Activated CD4-positive, alpha-beta memory T cell treated with anti-CD3 and anti-CD28 coated beads, Interleukin-2, amount 10 ng/mL, durations not matched to agents 7 days and 5 days (primary cell): Measurements from ENCODE around the gene SIRT2. TPM values are rescaled to one million over a fixed set of nuclear protein-coding genes. Genes with fewer than 3 reads are reported as not detected.

ENCODE experiments used
- total RNA-seq, 2 experiments: library from RNA; stranded (reverse); gene quantifications; one replicate each; pipeline ENCODE4 v1.2.3, GENCODE V29; 2021

Gene SIRT2
- total RNA-seq, 2 experiments from 2014 or later: 51.4 to 53.2 TPM

Other genes starting within 250 kb of the SIRT2 start
- 10 to 100 TPM; 22.9 to 24.9 TPM for gene CAPN12, start 155.1 kb downstream of the SIRT2 start, total RNA-seq
- gene LGALS7, start 126.1 kb downstream of the SIRT2 start, total RNA-seq: not detected
- gene LGALS7B, start 110.4 kb downstream of the SIRT2 start, total RNA-seq: not detected
- gene LGALS4, start 86.7 kb downstream of the SIRT2 start, total RNA-seq: under 1 TPM; 0.81 to 0.93 TPM
- 100 to 1,000 TPM; 188 to 195 TPM for gene ECH1, start 67.8 kb downstream of the SIRT2 start, total RNA-seq
- 100 to 1,000 TPM; 457 to 464 TPM for gene HNRNPL, start 49.6 kb downstream of the SIRT2 start, total RNA-seq
- gene RINL, start 21.3 kb downstream of the SIRT2 start, total RNA-seq: 10 to 100 TPM; 79.9 to 82.2 TPM
- gene NFKBIB, start 351 bp upstream of the SIRT2 start, total RNA-seq: 10 to 100 TPM; 40.2 to 40.8 TPM
- under 1 TPM; 0.80 to 0.83 TPM for gene CCER2, start 12.6 kb upstream of the SIRT2 start, total RNA-seq
- gene SARS2, start 31.1 kb upstream of the SIRT2 start, total RNA-seq: 10 to 100 TPM; 28.4 to 32.7 TPM
- gene MRPS12, start 31.3 kb upstream of the SIRT2 start, total RNA-seq: 10 to 100 TPM; 44.6 to 48.5 TPM
- gene FBXO17, start 76.1 kb upstream of the SIRT2 start, total RNA-seq: under 1 TPM in 1 of 2 experiments, not detected in 1; 0.20 TPM
- under 1 TPM in 1 of 2 experiments, not detected in 1; 0.18 TPM for gene FBXO27, start 132.9 kb upstream of the SIRT2 start, total RNA-seq
- gene ACP7, start 184.8 kb upstream of the SIRT2 start, total RNA-seq: not detected
- gene PAK4, start 226.2 kb upstream of the SIRT2 start, total RNA-seq: 10 to 100 TPM; 16.2 to 19.6 TPM